SU-DHL-6 (cell line): ENCODE data around the gene TNFSF18.

Experiments
- EZH2phosphoT487 ChIP-seq: fragments of 200-600 bp; sonication (generic), shearing (Covaris generic); conservative IDR thresholded peaks from 2 replicates; pipeline ENCODE4 v1.6.1; 2018; ENCODE audit warnings: mild to moderate bottlenecking, antibody characterized with exemption, low read length, moderate library complexity, mixed read lengths
- TF ChIP-seq, protein P1 (sequence below): fragments of 200-600 bp; sonication (generic); IDR thresholded peaks from one replicate; pipeline ENCODE4 v1.5.1; 2017; ENCODE audit warnings: antibody characterized with exemption, mild to moderate bottlenecking, low read length, moderate library complexity; ENCODE audit not compliant: insufficient read depth, poor library complexity, severe bottlenecking

DNA sequence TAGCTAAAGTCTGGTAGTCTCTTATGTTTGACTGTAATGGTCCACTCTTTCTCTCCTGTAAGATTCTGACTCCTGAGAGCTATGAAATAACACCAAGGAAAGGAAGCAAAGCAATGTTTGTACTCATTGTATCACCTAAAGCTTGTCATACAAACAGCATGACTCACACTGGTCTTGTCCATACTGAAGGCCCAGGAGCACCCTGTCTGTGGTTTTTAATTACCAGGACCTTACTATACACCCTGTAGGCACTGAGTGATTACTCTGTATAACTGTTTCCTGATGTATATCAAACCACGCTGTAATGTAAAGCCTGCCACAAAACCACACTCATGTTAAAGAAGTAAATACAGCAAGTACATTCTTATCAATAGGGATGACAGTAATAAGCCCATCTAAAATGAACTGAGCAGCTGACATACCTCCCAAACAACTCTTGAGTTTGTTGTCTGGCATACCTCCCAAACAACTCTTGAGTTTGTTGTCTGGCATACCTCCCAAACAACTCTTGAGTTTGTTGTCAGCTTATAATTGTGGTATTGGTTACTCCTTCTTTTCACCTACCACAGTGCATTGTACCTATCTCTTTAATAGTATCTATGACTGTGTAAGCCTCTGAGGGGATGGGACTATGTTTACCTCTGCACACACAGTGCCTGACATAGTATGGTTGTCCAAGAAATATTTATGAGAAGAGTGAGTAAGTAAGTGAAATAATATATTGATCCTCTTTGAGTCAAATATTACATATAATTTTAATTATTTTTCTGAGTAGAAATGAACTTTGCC is 11.6 kb upstream of the TNFSF18 start:
- TF ChIP-seq EZH2phosphoT487: no peak
- TF ChIP-seq, protein P1, sequence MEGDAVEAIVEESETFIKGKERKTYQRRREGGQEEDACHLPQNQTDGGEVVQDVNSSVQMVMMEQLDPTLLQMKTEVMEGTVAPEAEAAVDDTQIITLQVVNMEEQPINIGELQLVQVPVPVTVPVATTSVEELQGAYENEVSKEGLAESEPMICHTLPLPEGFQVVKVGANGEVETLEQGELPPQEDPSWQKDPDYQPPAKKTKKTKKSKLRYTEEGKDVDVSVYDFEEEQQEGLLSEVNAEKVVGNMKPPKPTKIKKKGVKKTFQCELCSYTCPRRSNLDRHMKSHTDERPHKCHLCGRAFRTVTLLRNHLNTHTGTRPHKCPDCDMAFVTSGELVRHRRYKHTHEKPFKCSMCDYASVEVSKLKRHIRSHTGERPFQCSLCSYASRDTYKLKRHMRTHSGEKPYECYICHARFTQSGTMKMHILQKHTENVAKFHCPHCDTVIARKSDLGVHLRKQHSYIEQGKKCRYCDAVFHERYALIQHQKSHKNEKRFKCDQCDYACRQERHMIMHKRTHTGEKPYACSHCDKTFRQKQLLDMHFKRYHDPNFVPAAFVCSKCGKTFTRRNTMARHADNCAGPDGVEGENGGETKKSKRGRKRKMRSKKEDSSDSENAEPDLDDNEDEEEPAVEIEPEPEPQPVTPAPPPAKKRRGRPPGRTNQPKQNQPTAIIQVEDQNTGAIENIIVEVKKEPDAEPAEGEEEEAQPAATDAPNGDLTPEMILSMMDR: no peak
